NK-92 treated with Interleukin-12 subunit alpha and Interleukin-12 subunit beta, amount 100 ng/mL, for 24 hours (cell line): ENCODE data around the gene ARRDC4.

Experiments used
- DNase-seq: peaks from one replicate; lab custom pipeline; 2025; lab: John Stamatoyannopoulos, UW

ARRDC4 gene

GRCh38 chr15:97998307-97999071, 38.0 kb downstream of the ARRDC4 start:
- no peak for DNase-seq

DNA sequence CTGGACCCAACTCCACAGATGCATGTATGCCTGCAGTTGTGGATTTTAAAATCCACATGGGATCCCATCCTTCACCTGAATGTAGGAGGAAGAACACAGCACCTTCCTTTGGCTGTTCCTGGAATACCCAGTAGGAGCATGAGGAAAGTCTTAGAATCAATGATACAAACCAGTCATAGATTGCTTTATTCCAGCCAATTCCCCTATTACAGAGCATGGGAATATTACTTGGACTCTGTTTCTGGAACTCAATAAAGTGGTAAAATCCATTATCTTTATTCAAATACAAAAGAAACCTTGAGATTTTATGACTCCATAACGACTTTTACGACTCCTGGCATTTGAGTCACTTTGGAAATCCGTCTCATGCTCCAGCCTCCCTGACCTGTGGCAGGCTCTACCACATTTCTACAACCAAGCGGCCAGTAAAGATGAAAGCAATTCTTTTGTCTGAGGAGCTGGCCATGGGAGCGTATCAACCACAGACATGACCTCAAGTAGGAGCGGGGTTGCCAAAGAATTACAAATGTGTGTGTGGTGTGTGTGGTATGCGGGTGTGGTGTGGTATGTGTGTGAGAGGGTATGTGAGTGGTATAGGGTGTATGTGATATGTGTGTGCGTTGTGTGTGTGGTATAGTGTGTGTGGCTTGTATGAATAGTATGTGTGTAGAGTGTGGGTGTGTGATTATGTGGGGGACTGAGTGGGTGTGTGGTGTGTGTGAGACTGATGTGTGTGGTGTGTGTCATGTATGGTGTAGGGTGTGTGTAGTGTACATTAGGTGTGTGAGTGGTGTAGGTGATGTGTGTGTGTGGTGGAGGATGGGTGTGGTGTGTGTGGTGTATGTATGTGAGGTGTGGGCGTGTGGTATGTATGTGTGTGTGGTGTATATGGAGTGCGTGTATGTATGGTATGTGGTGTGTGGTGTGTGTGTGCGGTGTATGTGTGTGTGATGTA, 40.0 kb downstream of the ARRDC4 start:
- DNase-seq, result no peak

GRCh38 chr15:98001663-98002194, 41.2 kb downstream of the ARRDC4 start:
- DNase-seq, result no peak

- DNase-seq, result no peak
Measured at GRCh38 chr15:98002419-98002818, 41.9 kb downstream of the ARRDC4 start.

- no peak for DNase-seq
Measured at GRCh38 chr15:98002866-98003265, 42.4 kb downstream of the ARRDC4 start.

- DNase-seq, result no peak
Measured at GRCh38 chr15:98003518-98003917, 43.0 kb downstream of the ARRDC4 start.

- no peak for DNase-seq
Measured at GRCh38 chr15:98003996-98004395, 43.5 kb downstream of the ARRDC4 start.

GRCh38 chr15:98005659-98006058, 45.2 kb downstream of the ARRDC4 start:
- no peak for DNase-seq

GRCh38 chr15:98009169-98009568, 48.7 kb downstream of the ARRDC4 start:
- DNase-seq, result no peak

DNA sequence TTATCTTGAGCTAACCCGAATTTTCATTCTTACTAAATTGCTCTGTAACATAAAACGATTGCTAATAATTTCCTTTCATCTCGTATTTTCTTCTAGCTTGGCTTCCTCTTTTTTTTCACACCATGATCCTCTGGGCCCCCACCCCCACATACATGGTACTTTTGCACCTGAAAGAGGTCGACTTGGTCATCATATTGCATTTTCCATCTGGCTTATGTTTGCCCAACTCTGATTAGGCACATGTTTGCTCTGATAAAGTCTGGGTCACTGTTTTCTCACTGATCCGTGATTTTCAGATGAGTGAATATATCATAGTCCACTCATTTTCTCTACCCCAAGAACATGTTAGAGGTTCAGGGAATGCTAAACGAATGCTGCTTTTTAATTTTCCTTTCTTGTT, 49.5 kb downstream of the ARRDC4 start:
- DNase-seq, result no peak

DNA sequence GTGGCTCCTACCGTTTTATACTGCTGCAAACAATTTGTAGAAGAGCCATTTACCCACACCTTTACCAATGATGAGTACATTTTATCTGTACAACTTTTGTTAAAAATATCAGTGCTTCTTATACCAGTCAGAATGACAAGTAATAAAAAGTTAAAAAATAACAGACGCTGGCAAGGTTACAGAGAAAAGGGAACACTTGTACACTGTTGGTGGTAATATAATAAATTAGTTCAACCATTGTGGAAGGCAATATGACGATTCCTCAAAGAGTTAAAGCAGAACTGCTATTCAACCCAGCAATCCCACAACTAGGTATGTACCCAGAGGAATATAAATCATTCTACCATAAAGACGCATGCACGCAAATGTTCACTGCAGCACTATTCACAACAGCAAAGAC, 51.9 kb downstream of the ARRDC4 start:
- DNase-seq, result no peak

DNA sequence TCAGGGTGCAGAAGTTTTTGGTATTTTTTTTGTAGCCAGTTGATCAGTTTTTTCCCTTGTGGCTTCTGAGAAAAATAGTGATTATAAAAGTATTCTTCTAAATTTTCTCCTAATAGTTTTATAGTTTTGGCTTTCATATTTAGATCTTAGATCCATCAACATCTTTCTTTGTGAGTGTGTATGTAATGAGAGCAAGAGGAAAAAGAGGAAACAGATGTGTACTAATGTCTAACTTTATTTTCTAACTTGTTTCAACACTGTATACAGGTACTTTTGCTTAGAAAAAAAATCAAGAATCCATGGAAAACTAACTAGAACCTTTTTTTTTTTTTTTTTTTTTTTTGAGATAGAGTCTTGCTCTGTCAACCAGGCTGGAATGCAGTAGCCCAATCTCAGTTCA, 53.1 kb downstream of the ARRDC4 start:
- no peak for DNase-seq

DNA sequence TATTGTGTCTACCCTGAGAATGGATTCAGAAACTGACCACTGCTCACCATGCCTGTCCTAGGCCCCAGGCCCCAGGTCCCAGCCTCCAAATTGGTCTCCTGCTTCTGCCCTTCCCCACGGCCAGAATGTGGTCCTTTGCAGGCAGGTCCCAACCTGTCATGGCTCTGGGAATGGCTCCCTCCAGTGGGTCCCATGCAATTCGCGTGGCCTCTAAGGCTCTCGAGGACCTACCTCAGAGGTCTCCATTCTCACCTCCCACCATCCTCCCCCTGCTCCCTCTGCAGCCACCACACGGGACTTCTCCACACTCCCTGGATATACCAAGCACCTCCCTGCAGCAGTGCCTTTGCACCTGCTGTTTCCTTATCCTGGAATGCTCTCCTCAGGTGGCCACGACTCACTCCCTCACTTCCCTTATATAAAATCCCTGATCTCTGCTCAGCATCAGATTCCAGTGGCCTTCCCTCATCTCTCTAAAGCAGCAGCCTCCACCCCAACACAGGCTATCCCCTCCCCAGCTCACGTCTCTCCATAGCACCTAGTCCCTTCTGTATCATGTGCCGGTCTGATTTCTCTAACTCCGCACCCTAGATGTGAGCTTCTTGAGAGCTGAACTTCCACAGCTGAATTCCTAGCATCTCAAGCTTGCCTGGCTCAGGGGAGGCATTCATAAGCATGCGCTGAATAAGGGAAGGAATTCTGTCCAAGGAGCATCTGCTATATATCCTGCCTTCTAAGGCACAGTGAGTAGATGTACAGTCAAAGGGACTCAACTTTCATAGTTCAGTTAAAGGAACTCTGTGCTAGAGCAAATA, 56.9 kb downstream of the ARRDC4 start:
- no peak for DNase-seq

GRCh38 chr15:98018761-98019351, 58.4 kb downstream of the ARRDC4 start:
- no peak for DNase-seq
